Sigmoid colon (tissue), 7 donors: ENCODE data around the gene MAMDC2. TPM values are rescaled to one million over a fixed set of nuclear protein-coding genes. Genes with fewer than 3 reads are reported as not detected.

Experiments
- DNase-seq: peaks from one replicate; pipeline ENCODE4 v3.0.0-alpha.2; 2019
- H3K27ac ChIP-seq, 4 donors: fragments of 200-600 bp; sonication (generic); one replicate each; pipeline ENCODE4 v1.5.1; 2016 to 2019; ENCODE audit warnings: mild to moderate bottlenecking in 1 of 4
- H3K27me3 ChIP-seq, 3 donors: fragments of 200-600 bp; sonication (generic); one replicate each; pipeline ENCODE4 v1.5.1; 2019; ENCODE audit warnings: mild to moderate bottlenecking in 1 of 3
- H3K36me3 ChIP-seq, 4 donors: fragments of 200-600 bp; sonication (generic); one replicate each; pipeline ENCODE4 v1.5.1; 2016 to 2019
- H3K4me1 ChIP-seq, 4 donors: fragments of 200-600 bp; sonication (generic); one replicate each; pipeline ENCODE4 v1.5.1; 2017 to 2019
- H3K4me3 ChIP-seq, 4 donors: fragments of 200-600 bp; sonication (generic); one replicate each; pipeline ENCODE4 v1.5.1; 2017 to 2019; ENCODE audit warnings: mild to moderate bottlenecking in 2 of 4, moderate library complexity in 1 of 4
- H3K9me3 ChIP-seq, 4 donors: fragments of 200-600 bp in 3 of 4; sonication (generic) in 3 of 4; one replicate each; pipeline versions ENCODE4 v1.5.1 to v1.6.1; 2013 to 2019
- EP300 ChIP-seq, 4 donors: sonication (generic); formaldehyde crosslinking; IDR thresholded peaks; one replicate each; pipeline ENCODE4 v1.6.1; 2017; ENCODE audit warnings: antibody characterized with exemption in 4 of 4
- POLR2A ChIP-seq, 2 donors: fragments of 450-650 bp; IDR thresholded peaks; one replicate each; pipeline ENCODE4 v1.6.1; 2016; ENCODE audit warnings: antibody characterized with exemption in 2 of 2, mild to moderate bottlenecking in 2 of 2, moderate library complexity in 2 of 2
- POLR2AphosphoS5 ChIP-seq, 4 donors: sonication (generic); formaldehyde crosslinking; IDR thresholded peaks; one replicate each; pipeline ENCODE4 v1.6.1; 2017; ENCODE audit warnings: antibody characterized with exemption in 4 of 4
- WGBS, 2 donors: extraction: QIAGEN DNeasy Blood & Tissue Kit; methylation state at CpG; one replicate each; pipeline ENCODE4 v1.1.7; 2013; 5-methylcytosine and 5-hydroxymethylcytosine counted together
- intact Hi-C: fragments of 100-400 bp; cut with DNase I; formaldehyde crosslinking; loops from one replicate; pipeline ENCODE4 v1.15.1; 2023
- polyA plus RNA-seq, 3 donors: library from polyadenylated mRNA; stranded (reverse); fragments of 200-250 nt; gene quantifications; one replicate each; pipeline ENCODE4 v1.2.3, GENCODE V29; 2013
- total RNA-seq, 4 donors: library from RNA; depleted of rRNA; stranded (reverse); fragments of >200 nt; gene quantifications; one replicate each; pipeline ENCODE4 v1.1.0, GENCODE V29; 2016
- TF ChIP-seq, protein P1 (sequence below), 4 experiments: fragments of 450-650 bp in 3 of 4; fragments of 200-600 bp in 1 of 4; IDR thresholded peaks; one replicate each; pipeline ENCODE4 v1.5.1; 2016 to 2019; ENCODE audit warnings: antibody characterized with exemption in 4 of 4, mild to moderate bottlenecking in 3 of 4, moderate library complexity in 2 of 4
- donor health status: healthy with polysubstance abuse.
- donor health status: Bipolar disorder and iron deficiency.
- donor health status: healthy.

MAMDC2 gene
- total and polyA plus RNA-seq, 7 donors, result 2.5 to 167 (median 89.9) TPM

DNA sequence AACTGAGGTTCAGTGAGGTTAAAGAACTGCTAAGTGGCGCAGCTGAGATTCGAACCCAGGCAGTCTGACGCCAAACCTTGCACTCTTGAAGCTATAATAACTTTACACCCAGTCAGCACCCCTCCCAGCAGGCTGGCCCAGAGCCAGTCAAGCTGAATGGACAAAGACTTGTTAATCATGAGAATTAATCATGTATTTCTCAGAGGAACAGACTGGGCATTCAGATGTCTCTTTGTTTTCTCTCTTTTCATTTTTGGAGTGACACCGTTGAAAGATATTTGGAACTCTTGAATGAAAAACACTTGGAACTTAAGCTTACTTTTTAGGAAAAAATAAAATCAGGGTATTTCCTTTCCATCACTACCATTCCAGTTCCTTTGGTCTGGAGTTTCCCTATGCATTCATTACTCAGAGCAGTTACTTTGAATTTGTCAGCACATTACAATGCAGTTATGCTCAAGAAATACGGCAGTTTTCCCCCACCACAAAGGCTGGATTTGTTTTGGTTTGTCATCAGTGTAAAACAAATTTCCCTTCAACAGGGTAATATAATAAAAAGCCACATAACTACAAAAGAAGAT lies 22.6 kb upstream of the MAMDC2 start:
- no peaks in the 10 kb centered on the region for H3K27me3 ChIP-seq
- TF ChIP-seq POLR2A (IDR thresholded peaks at IDR 0.05), result no peak
- no peak for TF ChIP-seq POLR2AphosphoS5 (IDR thresholded peaks at IDR 0.05)
- no peak for TF ChIP-seq EP300 (IDR thresholded peaks at IDR 0.05)
- TF ChIP-seq, protein P1, sequence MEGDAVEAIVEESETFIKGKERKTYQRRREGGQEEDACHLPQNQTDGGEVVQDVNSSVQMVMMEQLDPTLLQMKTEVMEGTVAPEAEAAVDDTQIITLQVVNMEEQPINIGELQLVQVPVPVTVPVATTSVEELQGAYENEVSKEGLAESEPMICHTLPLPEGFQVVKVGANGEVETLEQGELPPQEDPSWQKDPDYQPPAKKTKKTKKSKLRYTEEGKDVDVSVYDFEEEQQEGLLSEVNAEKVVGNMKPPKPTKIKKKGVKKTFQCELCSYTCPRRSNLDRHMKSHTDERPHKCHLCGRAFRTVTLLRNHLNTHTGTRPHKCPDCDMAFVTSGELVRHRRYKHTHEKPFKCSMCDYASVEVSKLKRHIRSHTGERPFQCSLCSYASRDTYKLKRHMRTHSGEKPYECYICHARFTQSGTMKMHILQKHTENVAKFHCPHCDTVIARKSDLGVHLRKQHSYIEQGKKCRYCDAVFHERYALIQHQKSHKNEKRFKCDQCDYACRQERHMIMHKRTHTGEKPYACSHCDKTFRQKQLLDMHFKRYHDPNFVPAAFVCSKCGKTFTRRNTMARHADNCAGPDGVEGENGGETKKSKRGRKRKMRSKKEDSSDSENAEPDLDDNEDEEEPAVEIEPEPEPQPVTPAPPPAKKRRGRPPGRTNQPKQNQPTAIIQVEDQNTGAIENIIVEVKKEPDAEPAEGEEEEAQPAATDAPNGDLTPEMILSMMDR (IDR thresholded peaks at IDR 0.05), result no peak
- H3K4me3 ChIP-seq, result no peak overlapping the region
- WGBS, 2 donors, result 69 to 75% methylated on average over 5 of the region's 5 CpGs
- no peak overlapping the region for H3K27ac ChIP-seq
- DNase-seq, result no peak
- intact Hi-C loops, result no loop called here
- no peaks in the 10 kb centered on the region for H3K9me3 ChIP-seq
- peaks cover 0 to 9% (median 4%) of the 10 kb centered on the region in 4 donors for H3K4me1 ChIP-seq
- H3K36me3 ChIP-seq, result no peaks in the 10 kb centered on the region

DNA sequence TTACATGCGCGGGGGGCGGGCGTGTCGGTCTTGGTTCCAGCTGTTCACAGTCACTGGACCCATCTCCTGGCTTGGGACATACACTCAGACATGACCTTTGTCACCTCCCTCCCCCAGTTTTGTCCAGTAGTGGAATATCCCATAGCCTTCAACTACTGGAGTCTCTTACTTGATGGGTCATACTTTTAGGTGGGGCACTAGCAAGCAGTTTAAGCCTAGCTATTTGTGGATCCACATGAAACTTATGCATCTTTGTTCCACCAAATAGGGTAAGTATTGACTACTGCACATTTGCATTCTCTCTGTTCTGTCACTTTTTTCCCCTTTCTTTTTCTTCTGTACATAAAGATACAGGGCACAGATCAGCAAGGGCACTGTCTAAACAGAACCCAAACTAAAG lies 15.4 kb upstream of the MAMDC2 start:
- no peaks in the 10 kb centered on the region for H3K36me3 ChIP-seq
- no peaks in the 10 kb centered on the region for H3K9me3 ChIP-seq
- no peak for DNase-seq
- peaks cover 0 to 5% (median 0%) of the 10 kb centered on the region in 4 donors for H3K4me1 ChIP-seq
- 76 to 77% methylated on average over 5 of the region's 5 CpGs for WGBS, 2 donors
- intact Hi-C loops, result no loop called here
- TF ChIP-seq POLR2AphosphoS5 (IDR thresholded peaks at IDR 0.05) (no peak), POLR2A (IDR thresholded peaks at IDR 0.05) (no peak), EP300 (IDR thresholded peaks at IDR 0.05) (no peak)
- TF ChIP-seq, protein P1 (IDR thresholded peaks at IDR 0.05), result no peak
- no peak overlapping the region for H3K4me3 ChIP-seq
- no peaks in the 10 kb centered on the region for H3K27me3 ChIP-seq
- no peak overlapping the region for H3K27ac ChIP-seq

DNA sequence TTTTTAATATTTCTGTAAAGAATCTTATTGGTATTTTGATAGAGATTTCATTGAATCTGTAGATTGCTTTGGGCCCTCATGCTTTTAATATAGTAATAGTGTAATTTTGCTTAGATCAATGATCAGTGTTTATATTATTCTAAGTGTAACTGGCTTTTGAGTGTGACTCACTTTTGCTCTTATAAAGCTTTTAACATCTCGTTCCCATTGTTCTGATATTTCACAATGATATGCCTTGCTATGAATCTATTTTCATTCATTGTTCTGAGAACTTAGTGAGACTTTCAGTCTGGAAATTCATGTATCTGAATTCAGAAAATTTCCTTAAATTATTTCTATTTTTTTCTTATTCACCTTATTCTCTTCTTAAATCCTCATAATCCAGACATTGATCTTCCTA lies 13.5 kb upstream of the MAMDC2 start:
- 76 to 91% methylated on average over 1 of the region's 1 CpG for WGBS, 2 donors
- intact Hi-C loops, result loop anchor here (5.0 kb wide), 1 partner anchor 33 kb away; no protein-coding TSS in a partner anchor
- Histone ChIP-seq H3K4me3 (no peak overlapping the region), H3K9me3 (no peaks in the 10 kb centered on the region), H3K27me3 (no peaks in the 10 kb centered on the region), H3K27ac (no peak overlapping the region), H3K4me1 (peaks cover 0 to 5% (median 0%) of the 10 kb centered on the region in 4 donors), H3K36me3 (no peaks in the 10 kb centered on the region)
- DNase-seq, result no peak
- no peak for TF ChIP-seq POLR2A (IDR thresholded peaks at IDR 0.05)
- TF ChIP-seq, protein P1 (IDR thresholded peaks at IDR 0.05), result no peak
- no peak for TF ChIP-seq POLR2AphosphoS5 (IDR thresholded peaks at IDR 0.05)
- no peak for TF ChIP-seq EP300 (IDR thresholded peaks at IDR 0.05)

DNA sequence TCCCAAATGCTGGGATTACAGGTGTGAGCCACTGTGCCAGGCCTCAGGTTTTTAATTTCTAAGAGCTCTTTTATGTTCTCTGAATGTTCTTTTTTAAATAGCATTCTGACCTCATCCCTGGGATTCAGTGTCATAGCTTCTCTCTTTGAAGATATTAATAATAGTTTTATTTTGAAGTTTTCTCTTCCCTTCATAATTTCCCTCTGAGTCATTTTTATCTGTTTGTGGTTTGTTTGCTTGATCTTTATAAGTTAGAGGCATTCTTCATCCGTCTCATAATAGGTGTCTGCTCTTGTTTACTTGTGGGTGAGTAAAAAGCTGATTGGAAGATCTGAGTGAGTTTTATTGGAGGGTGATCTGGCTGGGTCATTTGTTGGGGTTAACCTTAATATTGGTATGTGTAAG lies 12.5 kb upstream of the MAMDC2 start:
- Histone ChIP-seq H3K36me3 (no peaks in the 10 kb centered on the region), H3K4me1 (peaks cover 0 to 5% (median 0%) of the 10 kb centered on the region in 4 donors), H3K4me3 (no peak overlapping the region), H3K27me3 (no peaks in the 10 kb centered on the region), H3K27ac (no peak overlapping the region), H3K9me3 (no peaks in the 10 kb centered on the region)
- intact Hi-C loops, result loop anchor here (5.0 kb wide), 1 partner anchor 34 kb away; no protein-coding TSS in a partner anchor
- TF ChIP-seq EP300 (IDR thresholded peaks at IDR 0.05), result no peak
- TF ChIP-seq POLR2A (IDR thresholded peaks at IDR 0.05), result no peak
- TF ChIP-seq, protein P1 (IDR thresholded peaks at IDR 0.05), result no peak
- TF ChIP-seq POLR2AphosphoS5 (IDR thresholded peaks at IDR 0.05), result no peak
- 6 to 38% methylated on average over 1 of the region's 1 CpG for WGBS, 2 donors
- DNase-seq, result no peak
